Ishikawa (cell line): ENCODE measurements around the gene CSRP1.

Experiments used
- EP300 ChIP-seq: IDR thresholded peaks from 2 replicates; pipeline ENCODE4 v1.6.1; 2012; ENCODE audit warnings: borderline replicate concordance
- MAX ChIP-seq: IDR thresholded peaks from 2 replicates; pipeline ENCODE4 v1.6.1; 2012
- RAD21 ChIP-seq: IDR thresholded peaks from 2 replicates; pipeline ENCODE4 v1.6.1; 2012; ENCODE audit warnings: low read depth
- REST ChIP-seq: IDR thresholded peaks from 2 replicates; pipeline ENCODE4 v1.6.1; 2012; ENCODE audit warnings: low read depth, mild to moderate bottlenecking
- YY1 ChIP-seq: IDR thresholded peaks from 2 replicates; pipeline ENCODE4 v1.6.1; 2012; ENCODE audit warnings: low read depth

- TF ChIP-seq MAX (no peak), REST (no peak), RAD21 (no peak), EP300 (no peak), YY1 (no peak)
Observed at GRCh38 chr1:201509601-201510374, 2.9 kb upstream of the CSRP1 start.
